K562 (cell line): ENCODE results near the gene TNPO3. TPM values are rescaled to one million over a fixed set of nuclear protein-coding genes. Genes with fewer than 3 reads are reported as not detected.

Experiments used
- ATAC-seq: fragments of 200-7000 bp; cut with Tn5 transposase; 3 replicates; pipeline ENCODE4 v1.9.1; 2020; ENCODE audit warnings: moderate library complexity
- BruUV-seq: library from RNA; stranded (reverse); fragments of 400-500 nt; replicated peaks from 2 replicates; lab custom pipeline; 2021; lab: Mats Ljungman, UMichigan
- CTCF ChIA-PET: fragments of 300-600 bp; formaldehyde crosslinking; extraction: SDS; loops from one replicate; lab custom pipeline; 2021; ENCODE audit warnings: low intra/inter-chr PET ratio; lab: Yijun Ruan, JAX
- POLR2A ChIA-PET: fragments of 300-600, 350-650 bp; sonication (Branson Sonifier 250); formaldehyde crosslinking; extraction: SDS; loops from one replicate; lab custom pipeline; 2021; ENCODE audit warnings: antibody characterized with exemption, inconsistent platforms; lab: Yijun Ruan, JAX
- DNase-seq, 4 experiments: peaks; one replicate each; pipeline versions ENCODE4 v3.0.0 to v3.0.0-alpha.2; 2011 to 2018; ENCODE audit warnings: low spot score in 3 of 4, mixed read lengths in 3 of 4; ENCODE audit errors: extremely low read depth in 1 of 4
- FAIRE-seq: peaks from 2 replicates; lab custom pipeline; 2011; peaks lifted over from hg19 to GRCh38; lab: Jason Lieb, UNC
- H2AFZ ChIP-seq: 2 replicates; pipeline ENCODE4 v1.6.0; 2011; ENCODE audit warnings: low read depth, low read length, control low read depth, inconsistent platforms
- H3K27ac ChIP-seq: fragments of 200-600 bp; 3 replicates; pipeline ENCODE4 v1.8.0; 2011; ENCODE audit warnings: low read depth, mild to moderate bottlenecking, control low read depth, inconsistent platforms, low read length, moderate library complexity, mixed read lengths; ENCODE audit errors: extremely low read depth
- H3K27me3 ChIP-seq, 2 experiments: fragments of 300-600 bp in 1 of 2; 2 replicates in 1 of 2; 3 replicates in 1 of 2; pipeline versions ENCODE4 v1.6.0 to v1.8.0; 2011; ENCODE audit warnings: inconsistent platforms in 2 of 2, low read length in 2 of 2, mild to moderate bottlenecking in 1 of 2, mixed read lengths in 1 of 2, moderate library complexity in 1 of 2; ENCODE audit not compliant: control insufficient read depth in 2 of 2, insufficient read depth in 2 of 2
- H3K36me3 ChIP-seq: fragments of 300-600 bp; 3 replicates; pipeline ENCODE4 v1.8.0; 2011; ENCODE audit warnings: mild to moderate bottlenecking, low read length, inconsistent platforms; ENCODE audit not compliant: control insufficient read depth, insufficient read depth
- H3K4me1 ChIP-seq, 2 experiments: fragments of 200-600 bp in 1 of 2; replicated peaks in 1 of 2; 2 replicates in 1 of 2; 3 replicates in 1 of 2; pipeline versions ENCODE4 v1.5.1 to v1.8.0; 2011; ENCODE audit warnings: inconsistent platforms in 2 of 2, low read length in 2 of 2, mild to moderate bottlenecking in 1 of 2, mixed read lengths in 1 of 2, moderate library complexity in 1 of 2; ENCODE audit not compliant: control insufficient read depth in 2 of 2, insufficient read depth in 2 of 2
- H3K4me2 ChIP-seq: 2 replicates; pipeline ENCODE4 v1.6.1; 2011; ENCODE audit warnings: low read length, control low read depth, inconsistent platforms, mixed read lengths; ENCODE audit not compliant: insufficient read depth
- H3K4me3 ChIP-seq: fragments of 200-600 bp; sonication (generic), shearing (Covaris generic); 2 replicates; pipeline ENCODE4 v1.5.1; 2016; ENCODE audit warnings: control low read depth, inconsistent platforms
- H3K79me2 ChIP-seq: fragments of 200-600 bp; 3 replicates; pipeline ENCODE4 v1.8.0; 2011; ENCODE audit warnings: low read length, inconsistent platforms; ENCODE audit not compliant: control insufficient read depth, insufficient read depth
- H3K9ac ChIP-seq, 2 experiments: 2 replicates each; pipeline versions ENCODE4 v1.6.0 to v1.6.1; 2011; ENCODE audit warnings: low read depth in 2 of 2, low read length in 2 of 2, control low read depth in 1 of 2, inconsistent platforms in 1 of 2, mild to moderate bottlenecking in 1 of 2, mixed read lengths in 1 of 2; ENCODE audit not compliant: insufficient read depth in 1 of 2
- H3K9me1 ChIP-seq: one replicate; pipeline ENCODE4 v1.6.0; 2011; ENCODE audit warnings: inconsistent platforms, mild to moderate bottlenecking, low read length, moderate library complexity; ENCODE audit not compliant: control insufficient read depth, insufficient read depth
- H3K9me3 ChIP-seq: replicated peaks from 2 replicates; pipeline ENCODE4 v1.5.1; 2011; ENCODE audit warnings: low read depth, low read length, inconsistent platforms; ENCODE audit not compliant: control insufficient read depth, insufficient read depth
- H4K20me1 ChIP-seq: replicated peaks from 2 replicates; pipeline ENCODE4 v1.6.1; 2011; ENCODE audit warnings: low read length, inconsistent platforms, mixed read lengths; ENCODE audit not compliant: control insufficient read depth, insufficient read depth
- BRF1 ChIP-seq: IDR thresholded peaks from 3 replicates; pipeline ENCODE4 v1.6.1; 2011; ENCODE audit warnings: borderline replicate concordance, mild to moderate bottlenecking; ENCODE audit not compliant: insufficient read length; ENCODE audit errors: extremely low read depth
- DPF2 ChIP-seq: fragments of 450-650 bp; IDR thresholded peaks from 2 replicates; pipeline ENCODE4 v1.6.1; 2016
- ELF1 ChIP-seq: fragments of 200-800 bp; sonication (Bioruptor generic); IDR thresholded peaks from 2 replicates; pipeline ENCODE4 v1.6.1; 2016; ENCODE audit warnings: missing genetic modification characterization, missing compliant biosample characterization
- GTF2A2 ChIP-seq: IDR thresholded peaks from 2 replicates; pipeline ENCODE4 v1.6.1; 2016; ENCODE audit warnings: mild to moderate bottlenecking, missing genetic modification characterization, missing compliant biosample characterization
- HDAC8 ChIP-seq: fragments of 450-650 bp; IDR thresholded peaks from 2 replicates; pipeline ENCODE4 v1.6.1; 2016; ENCODE audit warnings: mild to moderate bottlenecking, missing genetic modification characterization, moderate library complexity, missing compliant biosample characterization
- LCOR ChIP-seq: sonication (generic); formaldehyde crosslinking; IDR thresholded peaks from 2 replicates; pipeline ENCODE4 v1.8.0; 2022; ENCODE audit warnings: mild to moderate bottlenecking, missing genetic modification reagents
- RBM15 ChIP-seq: fragments of 200-400 bp; formaldehyde crosslinking; IDR thresholded peaks from 2 replicates; pipeline ENCODE4 v1.6.1; 2018; ENCODE audit warnings: mild to moderate bottlenecking, low read length, moderate library complexity; ENCODE audit not compliant: insufficient read depth
- RNF219 ChIP-seq: fragments of 250-450 bp; sonication (Bioruptor Pico); IDR thresholded peaks from 2 replicates; pipeline ENCODE4 v1.5.0; 2022; ENCODE audit warnings: mild to moderate bottlenecking
- U2AF2 ChIP-seq: fragments of 200-400 bp; formaldehyde crosslinking; optimal IDR thresholded peaks from 2 replicates; pipeline ENCODE3; 2017; ENCODE audit warnings: low read depth, mild to moderate bottlenecking, low read length
- ZFP91 ChIP-seq: sonication (generic); formaldehyde crosslinking; IDR thresholded peaks from 2 replicates; pipeline ENCODE4 v1.8.0; 2022; ENCODE audit warnings: mild to moderate bottlenecking, missing genetic modification reagents
- ZNF12 ChIP-seq: sonication (generic); formaldehyde crosslinking; IDR thresholded peaks from 2 replicates; pipeline ENCODE4 v1.4.0; 2020; ENCODE audit warnings: mild to moderate bottlenecking, missing genetic modification reagents
- ZNF408 ChIP-seq: fragments of 250-450 bp; sonication (Bioruptor Pico); IDR thresholded peaks from 2 replicates; pipeline ENCODE4 v1.4.0; 2020; ENCODE audit warnings: low read depth, mild to moderate bottlenecking, moderate library complexity
- WGBS: fragments of 100-300 bp; shearing (Covaris generic); methylation state at CpG from one replicate; pipeline ENCODE4 v1.1.6; 2016; ENCODE audit warnings: low coverage, mixed read lengths; ENCODE audit not compliant: insufficient coverage; ENCODE audit errors: missing lambda C conversion rate; 5-methylcytosine and 5-hydroxymethylcytosine counted together
- in situ Hi-C: fragments of 300-500 bp; cut with MboI; formaldehyde crosslinking; loops from 4 replicates; pipeline ENCODE4 v1.15.0; 2018; ENCODE audit warnings: inconsistent platforms, mixed read lengths
- intact Hi-C: fragments of 100-400 bp; cut with micrococcal nuclease; formaldehyde crosslinking; loops from 2 replicates; pipeline ENCODE4 v1.14.2; 2022
- polyA plus RNA-seq, 8 experiments: library from polyadenylated mRNA; depleted of rRNA in 4 of 8; stranded (reverse) in 5 of 8; unstranded in 3 of 8; fragments of >200 nt; fragmentation: Nextera tagmentation in 2 of 8; fragmentation: Illumina TruSeq in 1 of 8; extraction: Ambion mirVana in 2 of 8; extraction: Trizol in 1 of 8; gene quantifications; 2 replicates each; pipeline versions ENCODE4 v1.2.1 to v1.2.3, GENCODE V29; 2011 to 2014; ENCODE audit warnings: inconsistent platforms in 1 of 8, missing spikeins in 1 of 8
- total RNA-seq, 7 experiments: library from RNA; depleted of rRNA in 6 of 7; stranded (reverse); fragments of >200 nt in 6 of 7; fragmentation: Illumina TruSeq in 2 of 7; extraction: Trizol in 2 of 7; gene quantifications; 2 replicates each; pipeline versions ENCODE4 v1.2.1 to v1.2.3, GENCODE V29; 2011 to 2021; ENCODE audit warnings: low replicate concordance in 1 of 7
- TF ChIP-seq, protein P1 (sequence below): fragments of 250-450 bp; sonication (Bioruptor Pico); IDR thresholded peaks from 2 replicates; pipeline ENCODE4 v1.5.0; 2021
- TF ChIP-seq, protein P2 (sequence below): sonication (generic); formaldehyde crosslinking; IDR thresholded peaks from 2 replicates; pipeline ENCODE4 v1.8.1; 2023; ENCODE audit warnings: mild to moderate bottlenecking, missing genetic modification reagents

Gene TNPO3
- total and polyA plus RNA-seq, 9 of the 15 experiments (the other 6 are each of a cell fraction or from before 2014, with no cell fraction given): 35.8 to 125 (median 110) TPM

DNA sequence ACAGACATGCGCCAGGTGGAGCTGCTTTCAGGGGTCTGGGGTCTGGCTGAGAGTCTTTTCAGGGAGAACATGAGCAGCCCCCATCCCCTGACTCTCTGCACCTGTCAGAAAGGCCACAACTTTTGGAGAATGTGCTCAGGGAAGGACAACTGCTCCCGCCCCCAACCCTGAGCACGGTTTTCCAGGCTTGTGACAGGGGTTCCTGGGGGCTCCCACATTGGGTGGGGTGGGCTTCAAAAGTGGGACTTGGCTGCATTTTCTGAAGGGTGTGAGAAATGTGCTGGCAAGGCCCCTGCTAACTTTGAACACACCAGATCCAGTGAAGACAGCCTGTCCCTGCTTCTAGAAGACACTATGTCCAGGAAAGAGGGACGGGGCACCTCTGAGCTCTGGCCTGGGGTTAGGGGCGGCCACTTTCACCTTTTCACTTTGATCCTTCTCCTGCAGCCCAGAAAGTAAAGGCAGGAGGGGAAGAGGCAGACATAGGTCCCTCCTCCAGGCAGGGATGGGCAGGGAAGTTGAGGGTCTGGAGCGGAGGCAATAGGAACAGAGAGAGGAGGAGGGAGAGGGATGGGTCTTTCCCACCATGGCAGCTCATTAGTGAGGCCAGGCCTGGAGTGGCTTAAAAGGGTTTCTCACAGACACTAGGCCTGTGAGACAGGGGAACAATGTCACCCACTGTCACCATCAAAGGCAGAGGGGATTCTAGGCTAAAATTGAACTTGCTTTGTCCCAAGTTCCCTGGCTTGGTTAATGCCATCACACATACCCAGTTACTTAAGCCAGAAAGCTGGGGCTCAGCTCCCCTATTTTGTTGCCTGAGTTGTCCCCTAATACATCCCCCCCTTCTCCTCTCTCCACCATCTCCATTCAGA is 145.9 kb downstream of the TNPO3 start:
- in situ Hi-C loops: no loop called here
- H3K9ac ChIP-seq: peak overlapping the region in 1 of 2 experiments; percentile 10; a peak in 1 of 4 replicates
- ChIA-PET POLR2A (interaction anchor here (1.5 kb wide), 1 partner anchor 13 kb away, joined by 3 read pairs; no protein-coding TSS in a partner anchor), CTCF (interaction anchor here (0.9 kb wide), 1 partner anchor 181 kb away, joined by 3 read pairs; no protein-coding TSS in a partner anchor)
- H3K27ac ChIP-seq: no peak overlapping the region
- H3K27me3 ChIP-seq: peaks cover 36 to 66% of the 10 kb centered on the region in 2 experiments
- DNase-seq (no peak), FAIRE-seq (no peak), ATAC-seq (no peak)
- peaks cover 11% of the 10 kb centered on the region; the same call in 1 of the 2 replicates for H4K20me1 ChIP-seq
- H2AFZ ChIP-seq: no peak overlapping the region
- H3K4me2 ChIP-seq: no peak overlapping the region; the same call in 1 of the 2 replicates
- H3K4me3 ChIP-seq: no peak overlapping the region
- no TSS peak for BruUV-seq
- intact Hi-C loops: no loop called here
- H3K36me3 ChIP-seq: no peaks in the 10 kb centered on the region
- 6% methylated on average over 6 of the region's 6 CpGs for WGBS
- H3K9me3 ChIP-seq: no peaks in the 10 kb centered on the region; the same call in 1 of the 2 replicates
- no peaks in the 10 kb centered on the region for H3K9me1 ChIP-seq
- H3K4me1 ChIP-seq: peaks cover 0 to 35% of the 10 kb centered on the region in 2 experiments; a peak in 2 of 5 replicates
- H3K79me2 ChIP-seq: no peaks in the 10 kb centered on the region
- TF ChIP-seq RBM15 (no peak), ZNF408 (CRISPR knock-in tag) (no peak), HDAC8 (no peak), U2AF2 (no peak), BRF1 (no peak), LCOR (no peak), DPF2 (no peak), RNF219 (CRISPR knock-in tag) (no peak), ZFP91 (CRISPR knock-in tag) (no peak), GTF2A2 (tag) (no peak), ELF1 (tag) (no peak), ZNF12 (CRISPR knock-in tag) (no peak)
- TF ChIP-seq, protein P1, sequence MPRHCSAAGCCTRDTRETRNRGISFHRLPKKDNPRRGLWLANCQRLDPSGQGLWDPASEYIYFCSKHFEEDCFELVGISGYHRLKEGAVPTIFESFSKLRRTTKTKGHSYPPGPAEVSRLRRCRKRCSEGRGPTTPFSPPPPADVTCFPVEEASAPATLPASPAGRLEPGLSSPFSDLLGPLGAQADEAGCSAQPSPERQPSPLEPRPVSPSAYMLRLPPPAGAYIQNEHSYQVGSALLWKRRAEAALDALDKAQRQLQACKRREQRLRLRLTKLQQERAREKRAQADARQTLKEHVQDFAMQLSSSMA (CRISPR knock-in tag): no peak
- TF ChIP-seq, protein P2, sequence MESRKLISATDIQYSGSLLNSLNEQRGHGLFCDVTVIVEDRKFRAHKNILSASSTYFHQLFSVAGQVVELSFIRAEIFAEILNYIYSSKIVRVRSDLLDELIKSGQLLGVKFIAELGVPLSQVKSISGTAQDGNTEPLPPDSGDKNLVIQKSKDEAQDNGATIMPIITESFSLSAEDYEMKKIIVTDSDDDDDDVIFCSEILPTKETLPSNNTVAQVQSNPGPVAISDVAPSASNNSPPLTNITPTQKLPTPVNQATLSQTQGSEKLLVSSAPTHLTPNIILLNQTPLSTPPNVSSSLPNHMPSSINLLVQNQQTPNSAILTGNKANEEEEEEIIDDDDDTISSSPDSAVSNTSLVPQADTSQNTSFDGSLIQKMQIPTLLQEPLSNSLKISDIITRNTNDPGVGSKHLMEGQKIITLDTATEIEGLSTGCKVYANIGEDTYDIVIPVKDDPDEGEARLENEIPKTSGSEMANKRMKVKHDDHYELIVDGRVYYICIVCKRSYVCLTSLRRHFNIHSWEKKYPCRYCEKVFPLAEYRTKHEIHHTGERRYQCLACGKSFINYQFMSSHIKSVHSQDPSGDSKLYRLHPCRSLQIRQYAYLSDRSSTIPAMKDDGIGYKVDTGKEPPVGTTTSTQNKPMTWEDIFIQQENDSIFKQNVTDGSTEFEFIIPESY (CRISPR knock-in tag): no peak
